Fibroblast of lung (primary cell): ENCODE results near the gene LOXHD1. TPM values are rescaled to one million over a fixed set of nuclear protein-coding genes. Genes with fewer than 3 reads are reported as not detected.

ENCODE experiments used
- DNase-seq, 2 donors: peaks; one replicate each; pipeline versions ENCODE4 v3.0.0 to v3.0.0-alpha.2; 2010; ENCODE audit warnings: low read depth in 2 of 2
- H2AFZ ChIP-seq: 2 replicates; pipeline ENCODE4 v1.5.1; 2012; ENCODE audit warnings: low read length, control low read depth, inconsistent platforms
- H3K27ac ChIP-seq: 2 replicates; pipeline ENCODE4 v1.5.1; 2011; ENCODE audit warnings: low read length, control low read depth; ENCODE audit not compliant: insufficient read depth
- H3K27me3 ChIP-seq: 2 replicates; pipeline ENCODE4 v1.5.1; 2011; ENCODE audit warnings: mild to moderate bottlenecking, low read length; ENCODE audit not compliant: control insufficient read depth, insufficient read depth
- H3K36me3 ChIP-seq: 2 replicates; pipeline ENCODE4 v1.5.1; 2011; ENCODE audit warnings: low read length; ENCODE audit not compliant: control insufficient read depth, insufficient read depth
- H3K4me1 ChIP-seq: 2 replicates; pipeline ENCODE4 v1.5.1; 2011; ENCODE audit warnings: low read length; ENCODE audit not compliant: control insufficient read depth, insufficient read depth; ENCODE audit errors: extremely low read depth
- H3K4me2 ChIP-seq: 2 replicates; pipeline ENCODE4 v1.5.1; 2011; ENCODE audit warnings: low read length, control low read depth; ENCODE audit not compliant: insufficient read depth; ENCODE audit errors: extremely low read depth
- H3K4me3 ChIP-seq, 4 experiments: fragments of 200-600 bp in 1 of 4; sonication (generic) in 1 of 4; replicated peaks in 1 of 4; 2 replicates each; pipeline ENCODE4 v1.5.1; 2011 to 2016; ENCODE audit warnings: low read length in 4 of 4, low read depth in 3 of 4, mild to moderate bottlenecking in 3 of 4, control low read depth in 2 of 4, inconsistent platforms in 1 of 4, mixed read lengths in 1 of 4; ENCODE audit not compliant: insufficient read depth in 1 of 4; ENCODE audit errors: control extremely low read depth in 1 of 4
- H3K79me2 ChIP-seq: 2 replicates; pipeline ENCODE4 v1.5.1; 2012; ENCODE audit warnings: mild to moderate bottlenecking, low read length, inconsistent platforms; ENCODE audit not compliant: control insufficient read depth, insufficient read depth
- H3K9ac ChIP-seq: 2 replicates; pipeline ENCODE4 v1.5.1; 2011; ENCODE audit warnings: mild to moderate bottlenecking, low read length, control low read depth; ENCODE audit not compliant: insufficient read depth
- H3K9me3 ChIP-seq: 2 replicates; pipeline ENCODE4 v1.5.1; 2012; ENCODE audit warnings: low read depth, low read length; ENCODE audit not compliant: control insufficient read depth, insufficient read depth
- H4K20me1 ChIP-seq: 2 replicates; pipeline ENCODE4 v1.5.1; 2011; ENCODE audit warnings: low read length; ENCODE audit not compliant: control insufficient read depth, insufficient read depth; ENCODE audit errors: extremely low read depth
- EZH2 ChIP-seq: IDR thresholded peaks from 2 replicates; pipeline ENCODE4 v1.5.1; 2012; ENCODE audit warnings: low read length, control low read depth, mild to moderate bottlenecking; ENCODE audit errors: missing control alignments
- polyA plus RNA-seq, 2 donors: library from polyadenylated mRNA; depleted of rRNA in 1 of 2; stranded (reverse) in 1 of 2; unstranded in 1 of 2; fragments of >200 nt; gene quantifications; 2 replicates each; pipeline ENCODE4 v1.2.1, GENCODE V29; 2011 to 2012; ENCODE audit warnings: missing spikeins in 1 of 2
- total RNA-seq: library from RNA; depleted of rRNA; stranded (reverse); fragments of >200 nt; gene quantifications from 2 replicates; pipeline ENCODE4 v1.2.1, GENCODE V29; 2014
- TF ChIP-seq, protein P1 (sequence below), 2 donors: IDR thresholded peaks in 1 of 2; conservative IDR thresholded peaks in 1 of 2; 1 replicate in 1 of 2; 2 replicates in 1 of 2; pipeline ENCODE4 v1.5.1; 2011 to 2012; ENCODE audit warnings: low read length in 2 of 2, control low read depth in 1 of 2, inconsistent platforms in 1 of 2, low read depth in 1 of 2, mild to moderate bottlenecking in 1 of 2

Gene LOXHD1
- total and polyA plus RNA-seq, 2 donors (not counting 1 experiment from before 2014, with no cell fraction given), result not detected

- Histone ChIP-seq H2AFZ (no peak overlapping the region), H3K27ac (no peak overlapping the region), H3K36me3 (no peaks in the 10 kb centered on the region), H3K79me2 (no peaks in the 10 kb centered on the region), H3K4me3 (no peak overlapping the region), H3K4me1 (no peaks in the 10 kb centered on the region), H4K20me1 (no peaks in the 10 kb centered on the region), H3K9me3 (no peaks in the 10 kb centered on the region), H3K4me2 (no peak overlapping the region), H3K27me3 (no peaks in the 10 kb centered on the region), H3K9ac (no peak overlapping the region)
- DNase-seq, result no peak
- no peak for TF ChIP-seq EZH2
- TF ChIP-seq, protein P1, sequence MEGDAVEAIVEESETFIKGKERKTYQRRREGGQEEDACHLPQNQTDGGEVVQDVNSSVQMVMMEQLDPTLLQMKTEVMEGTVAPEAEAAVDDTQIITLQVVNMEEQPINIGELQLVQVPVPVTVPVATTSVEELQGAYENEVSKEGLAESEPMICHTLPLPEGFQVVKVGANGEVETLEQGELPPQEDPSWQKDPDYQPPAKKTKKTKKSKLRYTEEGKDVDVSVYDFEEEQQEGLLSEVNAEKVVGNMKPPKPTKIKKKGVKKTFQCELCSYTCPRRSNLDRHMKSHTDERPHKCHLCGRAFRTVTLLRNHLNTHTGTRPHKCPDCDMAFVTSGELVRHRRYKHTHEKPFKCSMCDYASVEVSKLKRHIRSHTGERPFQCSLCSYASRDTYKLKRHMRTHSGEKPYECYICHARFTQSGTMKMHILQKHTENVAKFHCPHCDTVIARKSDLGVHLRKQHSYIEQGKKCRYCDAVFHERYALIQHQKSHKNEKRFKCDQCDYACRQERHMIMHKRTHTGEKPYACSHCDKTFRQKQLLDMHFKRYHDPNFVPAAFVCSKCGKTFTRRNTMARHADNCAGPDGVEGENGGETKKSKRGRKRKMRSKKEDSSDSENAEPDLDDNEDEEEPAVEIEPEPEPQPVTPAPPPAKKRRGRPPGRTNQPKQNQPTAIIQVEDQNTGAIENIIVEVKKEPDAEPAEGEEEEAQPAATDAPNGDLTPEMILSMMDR (conservative IDR thresholded peaks at IDR 0.05 in 1 of 2, IDR thresholded peaks at IDR 0.05 in 1 of 2; ENCODE audit: low read depth in 1 of 2, low read length in 2 of 2), result no peak
Observed at GRCh38 chr18:46480226-46480625, 176.8 kb downstream of the LOXHD1 start.

GRCh38 chr18:46478796-46479195 lies 178.2 kb downstream of the LOXHD1 start:
- Histone ChIP-seq H2AFZ (no peak overlapping the region), H3K27me3 (no peaks in the 10 kb centered on the region), H3K36me3 (no peaks in the 10 kb centered on the region), H3K79me2 (no peaks in the 10 kb centered on the region), H3K4me3 (no peak overlapping the region), H3K9me3 (no peaks in the 10 kb centered on the region), H3K9ac (no peak overlapping the region), H3K4me1 (no peaks in the 10 kb centered on the region), H4K20me1 (no peaks in the 10 kb centered on the region), H3K4me2 (no peak overlapping the region), H3K27ac (no peak overlapping the region)
- TF ChIP-seq, protein P1 (conservative IDR thresholded peaks at IDR 0.05 in 1 of 2, IDR thresholded peaks at IDR 0.05 in 1 of 2; ENCODE audit: low read depth in 1 of 2, low read length in 2 of 2), result no peak
- no peak for TF ChIP-seq EZH2
- DNase-seq, result no peak

GRCh38 chr18:46477425-46478011 lies 179.5 kb downstream of the LOXHD1 start:
- TF ChIP-seq EZH2, result no peak
- TF ChIP-seq, protein P1 (conservative IDR thresholded peaks at IDR 0.05 in 1 of 2, IDR thresholded peaks at IDR 0.05 in 1 of 2; ENCODE audit: low read depth in 1 of 2, low read length in 2 of 2), result no peak

More at GRCh38 chr18:46477425-46478011, 179.5 kb downstream of the LOXHD1 start:
- Histone ChIP-seq H2AFZ (no peak overlapping the region), H3K4me1 (no peaks in the 10 kb centered on the region), H3K9me3 (no peaks in the 10 kb centered on the region), H3K4me3 (no peak overlapping the region), H3K9ac (no peak overlapping the region), H3K36me3 (no peaks in the 10 kb centered on the region), H3K79me2 (no peaks in the 10 kb centered on the region), H3K27ac (no peak overlapping the region), H3K4me2 (no peak overlapping the region), H4K20me1 (no peaks in the 10 kb centered on the region), H3K27me3 (no peaks in the 10 kb centered on the region)
- DNase-seq, result no peak
